B cell (primary cell): ENCODE results near the gene NR3C2. TPM values are rescaled to one million over a fixed set of nuclear protein-coding genes. Genes with fewer than 3 reads are reported as not detected.
A peak's percentile ranks its signal among the peaks of the same experiment; 100 is the strongest.

Experiments
- ATAC-seq: fragments of 200-7000 bp; cut with Tn5 transposase; one replicate; pipeline ENCODE4 v1.10.0; 2021; ENCODE audit warnings: low read depth, mild to moderate bottlenecking, moderate number of reproducible peaks, moderate library complexity
- CTCF ChIA-PET: fragments of 350-600 bp; sonication (Branson Sonifier 250); formaldehyde crosslinking; loops from one replicate; lab custom pipeline; 2021; ENCODE audit warnings: antibody characterized with exemption, inconsistent platforms; lab: Charles Lee
- POLR2A ChIA-PET: fragments of 350-600 bp; sonication (Branson Sonifier 250); formaldehyde crosslinking; loops from one replicate; lab custom pipeline; 2021; ENCODE audit warnings: antibody characterized with exemption; lab: Charles Lee
- DNase-seq: peaks from one replicate; pipeline ENCODE4 v3.0.0; 2013
- H2AFZ ChIP-seq: 2 replicates; pipeline ENCODE4 v1.6.1; 2012; ENCODE audit warnings: mild to moderate bottlenecking, low read depth, low read length; ENCODE audit not compliant: insufficient read depth, poor library complexity, severe bottlenecking
- H3K27ac ChIP-seq, 2 donors: 1 replicate in 1 of 2; 2 replicates in 1 of 2; pipeline ENCODE4 v1.5.1; 2012 to 2013; ENCODE audit warnings: low read length in 2 of 2, mild to moderate bottlenecking in 2 of 2, moderate library complexity in 1 of 2
- H3K27me3 ChIP-seq, 4 experiments: fragments of 200-600 bp in 1 of 4; sonication (generic) in 1 of 4; replicated peaks in 1 of 4; 1 replicate in 2 of 4; 2 replicates in 2 of 4; pipeline versions ENCODE4 v1.6.1 to v1.7.0; 2013 to 2016; ENCODE audit warnings: low read length in 3 of 4, mild to moderate bottlenecking in 2 of 4, mixed read lengths in 1 of 4, moderate library complexity in 1 of 4; ENCODE audit not compliant: insufficient read depth in 4 of 4, control insufficient read depth in 3 of 4; ENCODE audit errors: control extremely low read depth in 1 of 4
- H3K36me3 ChIP-seq, 2 experiments: replicated peaks in 1 of 2; 1 replicate in 1 of 2; 2 replicates in 1 of 2; pipeline versions ENCODE4 v1.6.1 to v1.7.1; 2013; ENCODE audit warnings: low read length in 1 of 2; ENCODE audit not compliant: insufficient read depth in 2 of 2, control insufficient read depth in 1 of 2; ENCODE audit errors: control extremely low read depth in 1 of 2, extremely low read depth in 1 of 2
- H3K4me1 ChIP-seq, 2 donors: fragments of 200-600 bp in 1 of 2; sonication (generic) in 1 of 2; 1 replicate in 1 of 2; 2 replicates in 1 of 2; pipeline versions ENCODE4 v1.5.1 to v1.6.1; 2013 to 2017; ENCODE audit warnings: low read length in 2 of 2; ENCODE audit not compliant: control insufficient read depth in 2 of 2, insufficient read depth in 2 of 2
- H3K4me2 ChIP-seq: replicated peaks from 2 replicates; pipeline ENCODE3; 2012; ENCODE audit warnings: mild to moderate bottlenecking, low read depth, low read length; ENCODE audit not compliant: poor library complexity, severe bottlenecking
- H3K4me3 ChIP-seq, 5 experiments: fragments of 200-600 bp in 1 of 5; sonication (generic) in 1 of 5; 1 replicate in 3 of 5; 2 replicates in 2 of 5; pipeline versions ENCODE4 v1.5.1 to v1.7.0; 2011 to 2016; ENCODE audit warnings: low read length in 4 of 5, mild to moderate bottlenecking in 4 of 5, low read depth in 2 of 5, control low read depth in 1 of 5, moderate library complexity in 1 of 5; ENCODE audit not compliant: insufficient read depth in 1 of 5; ENCODE audit errors: control extremely low read depth in 1 of 5, extremely low read depth in 1 of 5
- H3K79me2 ChIP-seq: fragments of 200-600 bp; sonication (generic); one replicate; pipeline ENCODE4 v1.6.0; 2016; ENCODE audit warnings: low read length; ENCODE audit not compliant: control insufficient read depth, insufficient read depth
- H3K9ac ChIP-seq: fragments of 200-600 bp; sonication (generic); 2 replicates; pipeline ENCODE4 v1.6.1; 2017; ENCODE audit warnings: mild to moderate bottlenecking, low read length, moderate library complexity
- H3K9me3 ChIP-seq, 3 donors: one replicate each; pipeline versions ENCODE4 v1.6.1 to v1.7.1; 2013; ENCODE audit warnings: low read length in 2 of 3; ENCODE audit not compliant: control insufficient read depth in 2 of 3, insufficient read depth in 1 of 3; ENCODE audit errors: control extremely low read depth in 1 of 3
- H4K20me1 ChIP-seq: 2 replicates; pipeline ENCODE4 v1.6.0; 2012; ENCODE audit warnings: mild to moderate bottlenecking, low read length; ENCODE audit not compliant: insufficient read depth, control insufficient read depth, poor library complexity, severe bottlenecking
- H3K27ac Mint-ChIP-seq: one replicate; pipeline ENCODE4 v1.8.0; 2021; ENCODE audit warnings: mixed read lengths
- H3K27me3 Mint-ChIP-seq: one replicate; pipeline ENCODE4 v1.8.0; 2021; ENCODE audit warnings: mixed read lengths
- H3K4me1 Mint-ChIP-seq: one replicate; pipeline ENCODE4 v1.8.0; 2021; ENCODE audit warnings: mixed read lengths
- H3K4me3 Mint-ChIP-seq: one replicate; pipeline ENCODE4 v1.8.0; 2021; ENCODE audit warnings: mixed read lengths
- H3K9me3 Mint-ChIP-seq: one replicate; pipeline ENCODE4 v1.8.0; 2022; ENCODE audit warnings: mixed read lengths; ENCODE audit not compliant: insufficient read depth
- CTCF ChIP-seq: fragments of 200-600 bp; IDR thresholded peaks from one replicate; pipeline ENCODE4 v1.8.0; 2022; ENCODE audit warnings: antibody characterized with exemption, mild to moderate bottlenecking
- EZH2 ChIP-seq: IDR thresholded peaks from 2 replicates; pipeline ENCODE4 v1.6.1; 2012; ENCODE audit warnings: borderline replicate concordance, low read depth, mild to moderate bottlenecking, moderate library complexity, low read length; ENCODE audit not compliant: insufficient read depth, poor library complexity, severe bottlenecking
- WGBS: methylation state at CpG from one replicate; pipeline ENCODE4 v1.1.5; 2013; ENCODE audit warnings: missing lambda C conversion rate; ENCODE audit not compliant: insufficient coverage; 5-methylcytosine and 5-hydroxymethylcytosine counted together
- intact Hi-C: fragments of 100-400 bp; cut with micrococcal nuclease; formaldehyde crosslinking; loops from one replicate; pipeline ENCODE4 v1.10.0; 2022
- polyA plus RNA-seq: library from polyadenylated mRNA; depleted of rRNA; stranded (reverse); fragments of >200 nt; gene quantifications from 2 replicates; pipeline ENCODE4 v1.2.3, GENCODE V29; 2012
- total RNA-seq, 2 donors: library from RNA; stranded (reverse); fragments of 120-200 nt in 1 of 2; gene quantifications; 1 replicate in 1 of 2; 2 replicates in 1 of 2; pipeline versions ENCODE4 v1.2.3 to v1.2.4, GENCODE V29; 2013 to 2022

Gene NR3C2
- total and polyA plus RNA-seq, 2 donors (not counting 1 experiment from before 2014, with no cell fraction given), result 6.7 to 19.3 TPM

DNA sequence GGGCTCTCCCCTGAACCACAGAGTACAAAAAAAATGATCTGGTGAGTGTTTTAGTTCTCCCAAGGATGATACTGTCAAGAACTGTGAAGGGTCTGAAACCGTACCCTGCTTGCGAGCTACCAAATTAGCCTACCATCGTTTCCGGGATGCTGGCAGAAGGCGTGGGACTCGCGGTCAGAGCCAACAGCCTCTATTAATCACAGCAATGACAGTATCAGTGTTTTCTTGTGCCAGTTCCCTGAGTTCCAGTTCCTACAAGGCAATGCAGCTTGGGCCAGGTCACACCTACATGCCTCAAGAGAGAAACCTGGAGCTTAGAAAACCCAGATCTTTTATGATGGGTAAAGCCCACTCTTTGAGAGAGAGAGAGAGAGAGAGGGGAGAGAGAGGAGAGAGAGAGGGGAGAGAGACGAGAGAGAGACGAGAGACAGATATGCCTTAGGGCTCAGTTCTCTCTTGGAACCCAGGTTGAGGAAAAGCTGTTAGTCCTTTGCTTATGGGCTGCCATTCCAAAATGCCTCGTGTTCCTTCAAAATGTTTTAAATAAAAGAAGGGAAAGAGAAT, 382.5 kb downstream of the NR3C2 start:
- H3K4me1 ChIP-seq, result peaks cover 26 to 28% of the 10 kb centered on the region in 2 donors
- no peaks in the 10 kb centered on the region for H3K9me3 Mint-ChIP-seq
- no peaks in the 10 kb centered on the region for H3K36me3 ChIP-seq
- no peak overlapping the region for H3K4me3 ChIP-seq
- peaks cover 40% of the 10 kb centered on the region for H3K4me1 Mint-ChIP-seq
- no peak overlapping the region for H2AFZ ChIP-seq
- DNase-seq (no peak), ATAC-seq (no peak)
- H3K9ac ChIP-seq, result no peak overlapping the region
- H3K9me3 ChIP-seq, result no peaks in the 10 kb centered on the region
- no peak overlapping the region for H3K4me2 ChIP-seq
- H3K27ac Mint-ChIP-seq, result no peak overlapping the region
- no peaks in the 10 kb centered on the region for H3K27me3 Mint-ChIP-seq
- CTCF ChIA-PET, result interaction anchor here (1.2 kb wide), 1 partner anchor 19 kb away, joined by 3 read pairs; no protein-coding TSS in a partner anchor
- intact Hi-C loops, result no loop called here
- H3K79me2 ChIP-seq, result no peaks in the 10 kb centered on the region
- H4K20me1 ChIP-seq, result no peaks in the 10 kb centered on the region
- WGBS, result 87% methylated on average over 5 of the region's 10 CpGs
- no peaks in the 10 kb centered on the region for H3K27me3 ChIP-seq
- H3K27ac ChIP-seq, result no peak overlapping the region
- POLR2A ChIA-PET, result no interaction called here
- no peak overlapping the region for H3K4me3 Mint-ChIP-seq
- TF ChIP-seq EZH2 (no peak), CTCF (no peak)

GRCh38 chr4:148057984-148058859, 384.0 kb downstream of the NR3C2 start:
- H3K9me3 Mint-ChIP-seq, result no peaks in the 10 kb centered on the region
- POLR2A ChIA-PET, result no interaction called here

More at GRCh38 chr4:148057984-148058859, 384.0 kb downstream of the NR3C2 start:
- DNase-seq (no peak), ATAC-seq (no peak)
- intact Hi-C loops, result loop anchor here (1.0 kb wide), 1 partner anchor 1206 kb away; no protein-coding TSS in a partner anchor
- TF ChIP-seq EZH2 (no peak), CTCF (no peak)
- H3K27me3 ChIP-seq, result no peaks in the 10 kb centered on the region
- no peak overlapping the region for H3K27ac ChIP-seq
- H4K20me1 ChIP-seq, result no peaks in the 10 kb centered on the region
- no peak overlapping the region for H3K4me3 ChIP-seq
- no peaks in the 10 kb centered on the region for H3K27me3 Mint-ChIP-seq
- H2AFZ ChIP-seq, result no peak overlapping the region
- no peaks in the 10 kb centered on the region for H3K79me2 ChIP-seq
- H3K36me3 ChIP-seq, result no peaks in the 10 kb centered on the region
- H3K4me1 ChIP-seq, result peaks cover 31 to 33% of the 10 kb centered on the region in 2 donors
- CTCF ChIA-PET, result interaction anchor here (1.2 to 1.5 kb wide), 3 partner anchors 21 to 385 kb away, joined by 3 read pairs; partner anchors contain the start of gene NR3C2
- H3K4me2 ChIP-seq, result peak overlapping the region; percentile 58
- H3K27ac Mint-ChIP-seq, result no peak overlapping the region
- no peak overlapping the region for H3K9ac ChIP-seq
- WGBS, result 85% methylated on average over 8 of the region's 14 CpGs
- H3K4me3 Mint-ChIP-seq, result no peak overlapping the region
- H3K4me1 Mint-ChIP-seq, result peaks cover 40% of the 10 kb centered on the region
- no peaks in the 10 kb centered on the region for H3K9me3 ChIP-seq
